ENCODE data around the gene TRNP1.

GRCh38 chr1:26996024-26996423 is 2.5 kb downstream of the TRNP1 start:
- TF ChIP-seq POLR2A (IDR thresholded peaks at IDR 0.05) (no peak), CTCF (IDR thresholded peaks at IDR 0.05) (no peak)

Data from Peyer's patch (tissue), 4 donors.